ENCODE measurements around the gene PPFIA1.
"Not testable (repeated sequence)": the region's sequence is repeated elsewhere in the genome, so short reads cannot be mapped to it uniquely, and the experiment has no call there.

PPFIA1 gene

DNA sequence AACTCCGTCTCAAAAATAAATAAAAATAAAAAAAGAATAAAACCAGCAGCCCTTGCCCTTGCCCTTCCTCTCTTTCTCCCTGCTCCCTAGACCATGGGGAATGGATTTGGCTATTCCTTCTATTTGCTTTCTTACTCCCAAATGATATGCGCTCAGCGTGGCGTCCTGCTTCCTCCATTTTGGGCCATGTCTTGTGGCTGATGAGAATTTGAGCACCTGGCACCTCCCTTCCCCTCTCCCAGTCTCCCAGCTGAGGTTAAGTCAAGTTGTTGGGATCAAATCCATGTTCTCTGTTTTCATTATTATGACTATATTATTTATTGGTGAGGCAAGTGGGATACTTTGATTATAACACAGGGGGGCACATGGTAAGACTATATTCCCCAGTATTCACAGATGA is 117.1 kb downstream of the PPFIA1 start:
- H3K79me1 ChIP-seq (replicated peaks; ENCODE audit: low read length, poor library complexity, severe bottlenecking), result peaks cover 29% of the 10 kb centered on the region
- H4K91ac ChIP-seq (ENCODE audit: low read length), result no peak overlapping the region
- H2AFZ ChIP-seq (ENCODE audit: low read depth, low read length), result no peak overlapping the region
- H2BK5ac ChIP-seq (ENCODE audit: low read depth, low read length, poor library complexity, severe bottlenecking), result no peak overlapping the region
- H3K4ac ChIP-seq (ENCODE audit: low read depth in 1 of 2, low read length in 2 of 2), result no peak overlapping the region
- peaks cover 21 to 33% of the 10 kb centered on the region in 2 experiments for H3K36me3 ChIP-seq (ENCODE audit: control insufficient read depth in 1 of 2, insufficient read depth in 2 of 2, low read depth in 1 of 2, low read length in 2 of 2)
- no peak overlapping the region for H2BK120ac ChIP-seq (ENCODE audit: low read depth, low read length)
- no peaks in the 10 kb centered on the region for H3K27me3 ChIP-seq (ENCODE audit: control insufficient read depth in 1 of 2, insufficient read depth in 1 of 2, low read length in 2 of 2)
- no peak overlapping the region for H3K4me2 ChIP-seq (ENCODE audit: low read length, poor library complexity, severe bottlenecking)
- no peak overlapping the region for H2AK5ac ChIP-seq (ENCODE audit: low read length, severe bottlenecking)
- no peak overlapping the region for H2BK15ac ChIP-seq (ENCODE audit: low read depth, poor library complexity, severe bottlenecking)
- H2BK12ac ChIP-seq (ENCODE audit: low read length in 2 of 2), result no peak overlapping the region
- no peak overlapping the region for H3K27ac ChIP-seq (ENCODE audit: low read length, poor library complexity, severe bottlenecking)
- DNase-seq, result no peak
- no peak overlapping the region for H3K14ac ChIP-seq (ENCODE audit: low read length in 2 of 2)
- no peak overlapping the region for H3K9ac ChIP-seq (ENCODE audit: low read length)
- H3K4me1 ChIP-seq (ENCODE audit: control insufficient read depth, insufficient read depth, low read depth, low read length), result peaks cover 16% of the 10 kb centered on the region
- H3K9me3 ChIP-seq (ENCODE audit: control insufficient read depth, low read length), result no peaks in the 10 kb centered on the region
- no peak overlapping the region for H3K23ac ChIP-seq (ENCODE audit: low read length in 2 of 2)
- WGBS, result 98% methylated on average over 4 of the region's 4 CpGs
- H3K4me3 ChIP-seq (ENCODE audit: insufficient read depth in 1 of 2, low read depth in 1 of 2, low read length in 2 of 2), result no peak overlapping the region
- H4K8ac ChIP-seq (ENCODE audit: low read length), result no peak overlapping the region
- H3K18ac ChIP-seq (ENCODE audit: low read depth in 1 of 2, low read length in 2 of 2), result no peak overlapping the region

DNA sequence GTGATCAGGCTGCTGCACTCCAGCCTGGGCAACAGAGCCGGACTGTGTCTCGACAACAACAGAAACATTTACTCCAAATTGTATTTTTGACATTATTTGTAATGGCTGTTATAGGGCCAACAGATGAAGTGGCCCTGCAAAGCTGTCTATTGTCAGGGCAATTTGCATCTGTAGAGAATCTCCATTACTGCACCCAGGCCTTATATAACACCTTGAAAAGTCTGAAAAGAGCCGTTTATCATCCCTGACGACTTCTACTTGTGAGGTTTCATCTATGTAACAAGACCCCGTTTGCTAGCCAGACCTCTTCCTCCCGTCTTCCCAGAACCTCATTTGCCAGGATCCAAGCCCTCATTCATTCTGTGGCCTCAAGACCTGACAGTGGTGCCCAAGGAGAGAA is 118.7 kb downstream of the PPFIA1 start:
- H3K23ac ChIP-seq (ENCODE audit: low read length in 2 of 2), result no peak overlapping the region
- DNase-seq, result no peak
- H2BK120ac ChIP-seq (ENCODE audit: low read depth, low read length), result no peak overlapping the region
- H3K9ac ChIP-seq (ENCODE audit: low read length), result no peak overlapping the region
- H2AK5ac ChIP-seq (ENCODE audit: low read length, severe bottlenecking), result peak overlapping the region; percentile 92
- no peak overlapping the region for H2AFZ ChIP-seq (ENCODE audit: low read depth, low read length)
- no peak overlapping the region for H2BK15ac ChIP-seq (ENCODE audit: low read depth, poor library complexity, severe bottlenecking)
- peaks cover 19 to 26% of the 10 kb centered on the region in 2 experiments for H3K36me3 ChIP-seq (ENCODE audit: control insufficient read depth in 1 of 2, insufficient read depth in 2 of 2, low read depth in 1 of 2, low read length in 2 of 2)
- H3K14ac ChIP-seq (ENCODE audit: low read length in 2 of 2), result no peak overlapping the region
- no peak overlapping the region for H3K4me2 ChIP-seq (ENCODE audit: low read length, poor library complexity, severe bottlenecking)
- H2BK12ac ChIP-seq (ENCODE audit: low read length in 2 of 2), result peak overlapping the region in 1 of 2 experiments; percentile 30
- no peaks in the 10 kb centered on the region for H3K27me3 ChIP-seq (ENCODE audit: control insufficient read depth in 1 of 2, insufficient read depth in 1 of 2, low read length in 2 of 2)
- no peak overlapping the region for H3K4ac ChIP-seq (ENCODE audit: low read depth in 1 of 2, low read length in 2 of 2)
- peaks cover 33% of the 10 kb centered on the region for H3K79me1 ChIP-seq (replicated peaks; ENCODE audit: low read length, poor library complexity, severe bottlenecking)
- no peak overlapping the region for H4K91ac ChIP-seq (ENCODE audit: low read length)
- H3K9me3 ChIP-seq (ENCODE audit: control insufficient read depth, low read length), result no peaks in the 10 kb centered on the region
- H3K4me1 ChIP-seq (ENCODE audit: control insufficient read depth, insufficient read depth, low read depth, low read length), result peaks cover 12% of the 10 kb centered on the region
- no peak overlapping the region for H3K4me3 ChIP-seq (ENCODE audit: insufficient read depth in 1 of 2, low read depth in 1 of 2, low read length in 2 of 2)
- H3K18ac ChIP-seq (ENCODE audit: low read depth in 1 of 2, low read length in 2 of 2), result no peak overlapping the region
- H2BK5ac ChIP-seq (ENCODE audit: low read depth, low read length, poor library complexity, severe bottlenecking), result no peak overlapping the region
- no peak overlapping the region for H4K8ac ChIP-seq (ENCODE audit: low read length)
- peak overlapping the region; percentile 73 for H3K27ac ChIP-seq (ENCODE audit: low read length, poor library complexity, severe bottlenecking)
- 76% methylated on average over 4 of the region's 6 CpGs for WGBS

DNA sequence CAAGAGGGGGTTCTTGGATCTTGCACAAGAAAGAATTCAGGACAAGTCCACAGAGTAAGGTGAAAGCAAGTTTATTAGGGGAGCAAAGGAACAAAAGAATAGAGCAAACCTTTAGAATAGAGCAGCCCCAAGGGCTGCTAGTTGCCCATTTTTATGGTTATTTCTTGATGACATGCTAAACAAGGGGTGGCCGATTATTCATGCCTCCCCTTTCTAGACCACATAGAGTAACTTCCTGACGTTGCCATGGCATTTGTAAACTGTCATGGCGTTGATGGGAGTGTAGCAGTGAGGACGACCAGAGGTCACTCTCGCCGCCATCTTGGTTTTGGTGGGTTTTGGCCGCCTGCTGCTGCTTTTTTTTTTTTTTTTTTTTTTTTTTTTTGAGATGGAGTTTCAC is 120.4 kb downstream of the PPFIA1 start:
- Histone ChIP-seq H3K36me3 (ENCODE audit: control insufficient read depth in 1 of 2, insufficient read depth in 2 of 2, low read depth in 1 of 2, low read length in 2 of 2) (peaks cover 12 to 19% of the 10 kb centered on the region in 2 experiments), H3K79me1 (replicated peaks; ENCODE audit: low read length, poor library complexity, severe bottlenecking) (peaks cover 37% of the 10 kb centered on the region)
- not testable (repeated sequence) for H3K4me1 ChIP-seq (ENCODE audit: control insufficient read depth, insufficient read depth, low read depth, low read length); H2BK5ac ChIP-seq (ENCODE audit: low read depth, low read length, poor library complexity, severe bottlenecking); H3K23ac ChIP-seq (ENCODE audit: low read length in 2 of 2); H3K27me3 ChIP-seq (ENCODE audit: control insufficient read depth in 1 of 2, insufficient read depth in 1 of 2, low read length in 2 of 2); H3K4ac ChIP-seq (ENCODE audit: low read depth in 1 of 2, low read length in 2 of 2); H2AFZ ChIP-seq (ENCODE audit: low read depth, low read length); H3K4me2 ChIP-seq (ENCODE audit: low read length, poor library complexity, severe bottlenecking); H3K4me3 ChIP-seq (ENCODE audit: insufficient read depth in 1 of 2, low read depth in 1 of 2, low read length in 2 of 2); DNase-seq; H2AK5ac ChIP-seq (ENCODE audit: low read length, severe bottlenecking); H3K18ac ChIP-seq (ENCODE audit: low read depth in 1 of 2, low read length in 2 of 2); H4K91ac ChIP-seq (ENCODE audit: low read length); H4K8ac ChIP-seq (ENCODE audit: low read length); H2BK120ac ChIP-seq (ENCODE audit: low read depth, low read length); H3K27ac ChIP-seq (ENCODE audit: low read length, poor library complexity, severe bottlenecking); H3K14ac ChIP-seq (ENCODE audit: low read length in 2 of 2); H2BK15ac ChIP-seq (ENCODE audit: low read depth, poor library complexity, severe bottlenecking); H3K9ac ChIP-seq (ENCODE audit: low read length); H2BK12ac ChIP-seq (ENCODE audit: low read length in 2 of 2); H3K9me3 ChIP-seq (ENCODE audit: control insufficient read depth, low read length)
- 98% methylated on average over 7 of the region's 7 CpGs for WGBS

DNA sequence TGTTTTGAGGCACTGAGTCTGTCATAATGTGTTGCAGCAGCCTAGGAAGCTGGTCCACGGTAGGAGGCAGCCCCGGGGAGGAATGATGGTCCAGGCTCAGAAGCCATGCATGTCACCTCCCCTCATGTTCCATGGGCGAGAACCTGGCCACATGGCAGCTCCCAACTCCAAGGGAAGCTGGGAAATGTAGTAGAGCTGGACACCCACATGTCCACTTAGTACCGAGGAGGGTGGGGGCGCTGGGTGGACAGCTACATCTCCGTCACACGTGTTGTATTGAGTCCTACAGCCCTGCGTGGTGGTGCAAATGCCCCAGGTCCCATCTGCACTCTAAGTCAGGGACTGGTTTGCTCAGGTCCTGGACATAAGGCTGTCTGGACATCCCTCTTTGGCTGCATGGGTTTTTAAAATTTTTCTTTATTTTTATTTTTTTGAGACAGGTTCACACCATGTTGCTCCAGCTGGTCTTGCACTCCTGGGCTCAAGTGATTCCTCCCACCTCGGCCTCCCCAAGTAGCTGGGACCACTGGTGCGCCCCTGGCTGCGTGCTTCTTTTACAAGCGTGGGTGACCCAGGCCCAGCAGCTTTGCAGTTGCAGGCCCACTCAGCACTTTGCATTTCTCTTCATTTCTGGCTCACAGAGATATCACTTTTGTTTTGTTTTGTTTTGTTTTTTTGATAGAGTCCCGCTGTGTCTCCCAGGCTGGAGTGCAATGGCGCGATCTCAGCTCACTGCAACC is 123.9 kb downstream of the PPFIA1 start:
- Histone ChIP-seq H2AK5ac (ENCODE audit: low read length, severe bottlenecking) (no peak overlapping the region), H3K18ac (ENCODE audit: low read depth in 1 of 2, low read length in 2 of 2) (no peak overlapping the region), H2BK12ac (ENCODE audit: low read length in 2 of 2) (no peak overlapping the region), H3K4me1 (ENCODE audit: control insufficient read depth, insufficient read depth, low read depth, low read length) (peaks cover 15% of the 10 kb centered on the region), H4K8ac (ENCODE audit: low read length) (no peak overlapping the region), H2AFZ (ENCODE audit: low read depth, low read length) (no peak overlapping the region), H3K4ac (ENCODE audit: low read depth in 1 of 2, low read length in 2 of 2) (no peak overlapping the region), H2BK5ac (ENCODE audit: low read depth, low read length, poor library complexity, severe bottlenecking) (no peak overlapping the region), H3K27me3 (ENCODE audit: control insufficient read depth in 1 of 2, insufficient read depth in 1 of 2, low read length in 2 of 2) (no peaks in the 10 kb centered on the region), H4K91ac (ENCODE audit: low read length) (no peak overlapping the region), H3K4me2 (ENCODE audit: low read length, poor library complexity, severe bottlenecking) (no peak overlapping the region), H3K14ac (ENCODE audit: low read length in 2 of 2) (no peak overlapping the region), H2BK120ac (ENCODE audit: low read depth, low read length) (no peak overlapping the region), H3K27ac (ENCODE audit: low read length, poor library complexity, severe bottlenecking) (no peak overlapping the region), H3K79me1 (replicated peaks; ENCODE audit: low read length, poor library complexity, severe bottlenecking) (peaks cover 30% of the 10 kb centered on the region), H3K23ac (ENCODE audit: low read length in 2 of 2) (no peak overlapping the region), H2BK15ac (ENCODE audit: low read depth, poor library complexity, severe bottlenecking) (no peak overlapping the region), H3K36me3 (ENCODE audit: control insufficient read depth in 1 of 2, insufficient read depth in 2 of 2, low read depth in 1 of 2, low read length in 2 of 2) (peaks cover 5 to 13% of the 10 kb centered on the region in 2 experiments), H3K9me3 (ENCODE audit: control insufficient read depth, low read length) (no peaks in the 10 kb centered on the region), H3K9ac (ENCODE audit: low read length) (no peak overlapping the region), H3K4me3 (ENCODE audit: insufficient read depth in 1 of 2, low read depth in 1 of 2, low read length in 2 of 2) (no peak overlapping the region)
- no peak for DNase-seq
- 98% methylated on average over 15 of the region's 15 CpGs for WGBS

Measured in mesenchymal stem cell (in vitro differentiated cells and primary cell).